Measurements from ENCODE around the gene CSRP1.

The CSRP1 gene

GRCh38 chr1:201537467-201537866 is 30.5 kb upstream of the CSRP1 start:
- TF ChIP-seq, protein P1, sequence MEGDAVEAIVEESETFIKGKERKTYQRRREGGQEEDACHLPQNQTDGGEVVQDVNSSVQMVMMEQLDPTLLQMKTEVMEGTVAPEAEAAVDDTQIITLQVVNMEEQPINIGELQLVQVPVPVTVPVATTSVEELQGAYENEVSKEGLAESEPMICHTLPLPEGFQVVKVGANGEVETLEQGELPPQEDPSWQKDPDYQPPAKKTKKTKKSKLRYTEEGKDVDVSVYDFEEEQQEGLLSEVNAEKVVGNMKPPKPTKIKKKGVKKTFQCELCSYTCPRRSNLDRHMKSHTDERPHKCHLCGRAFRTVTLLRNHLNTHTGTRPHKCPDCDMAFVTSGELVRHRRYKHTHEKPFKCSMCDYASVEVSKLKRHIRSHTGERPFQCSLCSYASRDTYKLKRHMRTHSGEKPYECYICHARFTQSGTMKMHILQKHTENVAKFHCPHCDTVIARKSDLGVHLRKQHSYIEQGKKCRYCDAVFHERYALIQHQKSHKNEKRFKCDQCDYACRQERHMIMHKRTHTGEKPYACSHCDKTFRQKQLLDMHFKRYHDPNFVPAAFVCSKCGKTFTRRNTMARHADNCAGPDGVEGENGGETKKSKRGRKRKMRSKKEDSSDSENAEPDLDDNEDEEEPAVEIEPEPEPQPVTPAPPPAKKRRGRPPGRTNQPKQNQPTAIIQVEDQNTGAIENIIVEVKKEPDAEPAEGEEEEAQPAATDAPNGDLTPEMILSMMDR (IDR thresholded peaks at IDR 0.05; ENCODE audit: insufficient read depth, low read depth, low read length, missing control alignments): no peak
- no peak for DNase-seq (ENCODE audit: low read depth)
- no peak overlapping the region for H3K4me3 ChIP-seq (ENCODE audit: low read depth, low read length)

DNA sequence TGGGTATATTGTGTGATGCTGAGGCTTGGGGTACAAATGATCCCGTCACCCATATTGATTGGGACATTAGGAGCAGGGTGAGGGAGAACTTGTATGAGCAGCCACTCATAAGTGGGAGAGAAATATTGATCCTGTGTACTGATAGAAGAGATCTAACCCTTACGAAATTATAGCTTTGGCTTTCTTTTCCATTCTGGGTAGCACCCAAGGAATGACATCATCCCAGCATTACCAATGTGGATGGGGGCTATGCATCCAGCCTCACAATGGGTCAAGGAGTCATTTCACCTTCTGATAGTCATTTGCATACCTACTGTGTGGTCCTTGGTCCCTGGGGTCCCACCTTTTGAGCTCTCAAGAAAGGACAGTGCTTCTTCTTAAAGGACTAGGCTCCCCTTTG is 30.1 kb upstream of the CSRP1 start:
- no peak for DNase-seq (ENCODE audit: low read depth)
- TF ChIP-seq, protein P1 (IDR thresholded peaks at IDR 0.05; ENCODE audit: insufficient read depth, low read depth, low read length, missing control alignments): no peak
- H3K4me3 ChIP-seq (ENCODE audit: low read depth, low read length): no peak overlapping the region

- TF ChIP-seq, protein P1 (IDR thresholded peaks at IDR 0.05; ENCODE audit: insufficient read depth, low read depth, low read length, missing control alignments): no peak
- no peak overlapping the region for H3K4me3 ChIP-seq (ENCODE audit: low read depth, low read length)
- no peak for DNase-seq (ENCODE audit: low read depth)
Measured at GRCh38 chr1:201536558-201536957, 29.6 kb upstream of the CSRP1 start.

DNA sequence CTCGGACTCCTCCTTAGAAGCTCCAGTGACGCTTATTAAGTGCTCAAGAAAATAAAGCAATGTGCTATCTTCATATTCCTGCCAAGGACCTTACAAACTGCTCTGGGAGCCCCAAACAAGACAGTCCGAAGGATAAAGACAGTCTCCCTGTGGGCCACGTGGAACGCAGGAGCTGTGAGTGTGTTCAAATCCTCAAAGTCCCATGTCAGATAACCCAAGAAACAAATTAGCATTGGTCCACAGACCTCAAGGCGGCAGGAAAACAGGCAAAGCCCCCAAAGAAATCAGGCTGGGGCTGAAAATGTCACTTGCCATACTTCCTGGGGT is 29.0 kb upstream of the CSRP1 start:
- TF ChIP-seq, protein P1 (IDR thresholded peaks at IDR 0.05; ENCODE audit: insufficient read depth, low read depth, low read length, missing control alignments): no peak
- no peak overlapping the region for H3K4me3 ChIP-seq (ENCODE audit: low read depth, low read length)
- DNase-seq (ENCODE audit: low read depth): no peak

DNA sequence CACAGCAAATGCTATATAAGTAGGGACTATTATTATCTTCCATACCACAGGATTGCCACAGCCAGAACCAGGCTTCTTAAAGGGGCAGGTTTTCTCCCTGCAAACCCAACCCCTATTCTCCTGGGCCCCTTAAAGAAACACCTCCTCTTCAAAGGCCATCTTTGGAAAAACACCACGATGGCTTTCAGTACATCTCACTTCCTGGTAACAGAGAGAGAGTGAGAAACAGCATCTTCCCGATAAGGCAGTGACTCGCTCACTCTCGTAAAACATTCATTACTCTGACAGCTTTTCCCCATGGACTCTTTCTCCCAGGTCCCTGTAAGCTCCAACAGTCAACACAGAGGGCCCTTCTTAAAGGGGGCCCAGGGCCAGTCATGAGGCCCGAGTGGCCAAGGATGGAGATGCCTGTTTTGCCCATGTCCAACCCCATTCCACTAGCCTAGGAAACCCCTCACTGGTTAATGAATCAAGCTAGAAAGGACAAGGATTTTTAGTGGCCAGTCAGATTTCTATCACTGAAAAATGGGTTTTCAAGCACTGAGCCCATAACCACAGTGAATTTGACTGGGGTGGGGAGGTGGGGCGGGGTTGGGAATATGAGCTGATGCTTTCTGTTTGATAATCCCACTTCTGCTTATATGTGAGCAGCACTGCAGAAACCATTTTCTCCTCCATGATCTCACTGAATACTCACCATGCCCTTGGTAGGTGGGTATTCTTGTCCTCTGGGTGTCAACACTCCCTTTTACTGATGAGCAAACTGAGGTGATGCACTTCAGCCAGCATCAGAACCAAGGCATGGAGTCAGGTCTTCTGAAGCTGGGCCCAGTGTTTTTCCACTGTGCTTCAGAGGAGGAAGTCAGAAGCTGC is 28.4 kb upstream of the CSRP1 start:
- H3K4me3 ChIP-seq (ENCODE audit: low read depth, low read length): no peak overlapping the region
- DNase-seq (ENCODE audit: low read depth): no peak
- TF ChIP-seq, protein P1 (IDR thresholded peaks at IDR 0.05; ENCODE audit: insufficient read depth, low read depth, low read length, missing control alignments): no peak

DNA sequence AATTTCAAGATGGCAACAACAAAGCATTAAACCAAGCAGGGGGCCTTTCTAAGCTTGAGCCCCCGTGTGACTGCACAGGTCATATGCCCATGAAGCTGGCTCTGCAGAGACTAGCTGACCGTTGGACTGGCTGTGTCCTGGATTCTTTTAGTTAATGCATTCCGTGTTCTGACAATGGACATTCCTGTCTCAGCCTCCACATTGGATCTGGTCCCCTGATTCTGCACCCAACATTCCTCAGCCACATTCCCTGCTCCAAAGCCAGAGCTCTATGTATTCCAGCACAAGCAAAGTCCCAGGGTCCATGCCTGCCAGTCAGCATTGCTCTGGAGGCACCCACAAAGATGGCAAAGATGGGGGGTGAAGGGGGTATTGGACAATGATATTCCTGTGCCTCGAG is 26.9 kb upstream of the CSRP1 start:
- DNase-seq (ENCODE audit: low read depth): no peak
- TF ChIP-seq, protein P1 (IDR thresholded peaks at IDR 0.05; ENCODE audit: insufficient read depth, low read depth, low read length, missing control alignments): no peak
- no peak overlapping the region for H3K4me3 ChIP-seq (ENCODE audit: low read depth, low read length)

Data from GM12865 (cell line).